ENCODE data around the gene SSBP2. TPM values are rescaled to one million over a fixed set of nuclear protein-coding genes. Genes with fewer than 3 reads are reported as not detected.

SSBP2 gene
- total RNA-seq, 1 experiment from 2014 or later = 5.2 TPM

DNA sequence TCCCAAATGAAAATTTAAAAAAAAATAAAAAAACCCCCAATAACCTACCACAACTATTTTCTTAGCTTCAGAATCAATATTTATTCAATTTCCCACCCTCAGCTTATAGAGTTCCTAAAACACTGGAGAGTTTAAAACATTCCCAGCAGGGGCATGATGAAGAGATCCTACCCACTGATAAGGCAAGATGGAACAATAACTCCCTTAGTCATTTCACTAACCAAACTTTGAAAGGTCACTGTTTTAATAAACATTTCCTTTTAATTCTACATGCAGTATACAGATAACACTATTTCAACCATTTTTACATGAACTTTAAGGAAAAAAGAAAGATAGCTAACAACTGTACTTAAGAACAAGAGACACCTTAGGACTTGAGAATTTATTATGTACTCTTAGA, 322.0 kb downstream of the SSBP2 start:
- no peaks in the 10 kb centered on the region for H3K79me2 ChIP-seq (ENCODE audit: insufficient read depth, low read length)
- no peaks in the 10 kb centered on the region for H4K20me1 ChIP-seq (ENCODE audit: insufficient read depth)
- RAD21 ChIA-PET (ENCODE audit: low non-redundant PET in 1 of 2, low total read pairs in 2 of 2, uncharacterized antibody in 2 of 2, unreplicated experiment in 2 of 2) = no interaction called here
- CTCF ChIA-PET = no interaction called here
- no peaks in the 10 kb centered on the region for H3K9me3 ChIP-seq (ENCODE audit: control insufficient read depth in 1 of 2, insufficient read depth in 1 of 2, low read depth in 1 of 2, low read length in 2 of 2)
- BruUV-seq (replicated peaks) = no TSS peak
- H3K9ac ChIP-seq (ENCODE audit: low read length) = no peak overlapping the region
- no peaks in the 10 kb centered on the region for H3K36me3 ChIP-seq (ENCODE audit: control insufficient read depth in 1 of 2, insufficient read depth in 2 of 2, low read length in 2 of 2)
- H3K4me2 ChIP-seq (ENCODE audit: low read length) = no peak overlapping the region
- DNase-seq (ENCODE audit: low read depth, low spot score) = no peak
- intact Hi-C loops (cut with micrococcal nuclease) = loop anchor here (5.0 kb wide), 2 partner anchors 318 to 423 kb away; no protein-coding TSS in a partner anchor
- POLR2A ChIA-PET = no interaction called here
- no peaks in the 10 kb centered on the region for H3K9me2 ChIP-seq (ENCODE audit: insufficient read depth)
- no peak overlapping the region for H3K27ac ChIP-seq (ENCODE audit: low read depth, low read length)
- H3K4me1 ChIP-seq (ENCODE audit: control insufficient read depth in 1 of 2, insufficient read depth in 2 of 2, low read length in 2 of 2) = no peaks in the 10 kb centered on the region
- no peak overlapping the region for H2AFZ ChIP-seq (ENCODE audit: low read depth, low read length, poor library complexity, severe bottlenecking)
- no peaks in the 10 kb centered on the region for H3K27me3 ChIP-seq (ENCODE audit: insufficient read depth, low read length)
- no peak for ATAC-seq
- TF ChIP-seq CTCF (IDR thresholded peaks at IDR 0.05 in 2 of 3, conservative IDR thresholded peaks at IDR 0.05 in 1 of 3; ENCODE audit: borderline replicate concordance in 1 of 3, insufficient read depth in 1 of 3, low read depth in 2 of 3, low read length in 2 of 3) (no peak), EZH2phosphoT487 (IDR thresholded peaks at IDR 0.05; ENCODE audit: borderline replicate concordance) (no peak), POLR2A (IDR thresholded peaks at IDR 0.05; ENCODE audit: borderline replicate concordance, extremely low read depth, insufficient read depth, insufficient read length) (no peak), MAX (IDR thresholded peaks at IDR 0.05) (no peak), SP1 (IDR thresholded peaks at IDR 0.05; ENCODE audit: low read depth) (no peak), REST (IDR thresholded peaks at IDR 0.05; ENCODE audit: low read depth) (no peak), YY1 (IDR thresholded peaks at IDR 0.05; ENCODE audit: extremely low read depth, insufficient replicate concordance, low read depth, low read length) (no peak), ELF1 (IDR thresholded peaks at IDR 0.05; ENCODE audit: borderline replicate concordance, low read depth) (no peak), TCF7L2 (IDR thresholded peaks at IDR 0.05; ENCODE audit: borderline replicate concordance, extremely low read depth, insufficient read depth, insufficient read length) (no peak), CBX3 (IDR thresholded peaks at IDR 0.05; ENCODE audit: low read depth) (no peak), SRF (IDR thresholded peaks at IDR 0.05; ENCODE audit: low read depth) (no peak), CEBPB (IDR thresholded peaks at IDR 0.05; ENCODE audit: low read depth) (no peak), ZFX (IDR thresholded peaks at IDR 0.05) (no peak), SIN3A (IDR thresholded peaks at IDR 0.05; ENCODE audit: low read depth) (no peak), EZH2 (IDR thresholded peaks at IDR 0.05) (no peak), JUND (IDR thresholded peaks at IDR 0.05) (no peak), EGR1 (IDR thresholded peaks at IDR 0.05; ENCODE audit: low read depth) (no peak), RAD21 (IDR thresholded peaks at IDR 0.05; ENCODE audit: low read depth) (no peak), ATF3 (IDR thresholded peaks at IDR 0.05) (no peak)
- no peak overlapping the region for H3K4me3 ChIP-seq (replicated peaks in 1 of 2; ENCODE audit: low read depth in 1 of 2, low read length in 2 of 2)

Measured in HCT116 (cell line).